Measurements from ENCODE around the gene CCDC15. TPM values are rescaled to one million over a fixed set of nuclear protein-coding genes. Genes with fewer than 3 reads are reported as not detected.

CCDC15 gene
- total and polyA plus RNA-seq, 2 experiments from 2014 or later = 2.9 to 3.3 TPM

DNA sequence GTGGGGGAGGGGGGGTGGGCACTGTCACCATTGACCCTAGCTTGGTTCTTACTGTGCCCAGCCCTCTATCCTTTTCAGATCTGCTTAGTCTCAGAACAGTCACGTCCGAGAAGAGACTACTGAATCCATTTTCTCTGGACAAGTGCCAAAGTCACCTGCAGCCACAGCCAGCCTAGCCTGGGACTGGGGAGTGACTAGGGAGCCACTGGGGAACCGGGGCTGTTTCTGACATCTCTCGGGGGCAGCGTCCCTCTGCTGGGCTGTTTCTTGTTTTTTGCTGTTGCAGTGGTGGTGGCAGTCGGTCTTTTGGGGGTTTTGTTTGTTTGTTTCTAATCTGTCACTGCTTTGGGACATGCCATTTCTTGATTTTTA is 117.8 kb downstream of the CCDC15 start (continued):
- TF ChIP-seq, protein P1, sequence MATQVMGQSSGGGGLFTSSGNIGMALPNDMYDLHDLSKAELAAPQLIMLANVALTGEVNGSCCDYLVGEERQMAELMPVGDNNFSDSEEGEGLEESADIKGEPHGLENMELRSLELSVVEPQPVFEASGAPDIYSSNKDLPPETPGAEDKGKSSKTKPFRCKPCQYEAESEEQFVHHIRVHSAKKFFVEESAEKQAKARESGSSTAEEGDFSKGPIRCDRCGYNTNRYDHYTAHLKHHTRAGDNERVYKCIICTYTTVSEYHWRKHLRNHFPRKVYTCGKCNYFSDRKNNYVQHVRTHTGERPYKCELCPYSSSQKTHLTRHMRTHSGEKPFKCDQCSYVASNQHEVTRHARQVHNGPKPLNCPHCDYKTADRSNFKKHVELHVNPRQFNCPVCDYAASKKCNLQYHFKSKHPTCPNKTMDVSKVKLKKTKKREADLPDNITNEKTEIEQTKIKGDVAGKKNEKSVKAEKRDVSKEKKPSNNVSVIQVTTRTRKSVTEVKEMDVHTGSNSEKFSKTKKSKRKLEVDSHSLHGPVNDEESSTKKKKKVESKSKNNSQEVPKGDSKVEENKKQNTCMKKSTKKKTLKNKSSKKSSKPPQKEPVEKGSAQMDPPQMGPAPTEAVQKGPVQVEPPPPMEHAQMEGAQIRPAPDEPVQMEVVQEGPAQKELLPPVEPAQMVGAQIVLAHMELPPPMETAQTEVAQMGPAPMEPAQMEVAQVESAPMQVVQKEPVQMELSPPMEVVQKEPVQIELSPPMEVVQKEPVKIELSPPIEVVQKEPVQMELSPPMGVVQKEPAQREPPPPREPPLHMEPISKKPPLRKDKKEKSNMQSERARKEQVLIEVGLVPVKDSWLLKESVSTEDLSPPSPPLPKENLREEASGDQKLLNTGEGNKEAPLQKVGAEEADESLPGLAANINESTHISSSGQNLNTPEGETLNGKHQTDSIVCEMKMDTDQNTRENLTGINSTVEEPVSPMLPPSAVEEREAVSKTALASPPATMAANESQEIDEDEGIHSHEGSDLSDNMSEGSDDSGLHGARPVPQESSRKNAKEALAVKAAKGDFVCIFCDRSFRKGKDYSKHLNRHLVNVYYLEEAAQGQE (IDR thresholded peaks at IDR 0.05; ENCODE audit: unreplicated experiment) = no peak
- no peak for TF ChIP-seq POLR2AphosphoS5 (IDR thresholded peaks at IDR 0.05; ENCODE audit: low read depth)
- TF ChIP-seq, protein P2, sequence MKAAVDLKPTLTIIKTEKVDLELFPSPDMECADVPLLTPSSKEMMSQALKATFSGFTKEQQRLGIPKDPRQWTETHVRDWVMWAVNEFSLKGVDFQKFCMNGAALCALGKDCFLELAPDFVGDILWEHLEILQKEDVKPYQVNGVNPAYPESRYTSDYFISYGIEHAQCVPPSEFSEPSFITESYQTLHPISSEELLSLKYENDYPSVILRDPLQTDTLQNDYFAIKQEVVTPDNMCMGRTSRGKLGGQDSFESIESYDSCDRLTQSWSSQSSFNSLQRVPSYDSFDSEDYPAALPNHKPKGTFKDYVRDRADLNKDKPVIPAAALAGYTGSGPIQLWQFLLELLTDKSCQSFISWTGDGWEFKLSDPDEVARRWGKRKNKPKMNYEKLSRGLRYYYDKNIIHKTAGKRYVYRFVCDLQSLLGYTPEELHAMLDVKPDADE (IDR thresholded peaks at IDR 0.05) = no peak
- TF ChIP-seq JUNB (IDR thresholded peaks at IDR 0.05; ENCODE audit: unreplicated experiment) = no peak
- TF ChIP-seq, protein P3, sequence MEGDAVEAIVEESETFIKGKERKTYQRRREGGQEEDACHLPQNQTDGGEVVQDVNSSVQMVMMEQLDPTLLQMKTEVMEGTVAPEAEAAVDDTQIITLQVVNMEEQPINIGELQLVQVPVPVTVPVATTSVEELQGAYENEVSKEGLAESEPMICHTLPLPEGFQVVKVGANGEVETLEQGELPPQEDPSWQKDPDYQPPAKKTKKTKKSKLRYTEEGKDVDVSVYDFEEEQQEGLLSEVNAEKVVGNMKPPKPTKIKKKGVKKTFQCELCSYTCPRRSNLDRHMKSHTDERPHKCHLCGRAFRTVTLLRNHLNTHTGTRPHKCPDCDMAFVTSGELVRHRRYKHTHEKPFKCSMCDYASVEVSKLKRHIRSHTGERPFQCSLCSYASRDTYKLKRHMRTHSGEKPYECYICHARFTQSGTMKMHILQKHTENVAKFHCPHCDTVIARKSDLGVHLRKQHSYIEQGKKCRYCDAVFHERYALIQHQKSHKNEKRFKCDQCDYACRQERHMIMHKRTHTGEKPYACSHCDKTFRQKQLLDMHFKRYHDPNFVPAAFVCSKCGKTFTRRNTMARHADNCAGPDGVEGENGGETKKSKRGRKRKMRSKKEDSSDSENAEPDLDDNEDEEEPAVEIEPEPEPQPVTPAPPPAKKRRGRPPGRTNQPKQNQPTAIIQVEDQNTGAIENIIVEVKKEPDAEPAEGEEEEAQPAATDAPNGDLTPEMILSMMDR (conservative IDR thresholded peaks at IDR 0.05; ENCODE audit: low read depth in 2 of 2) = no peak
- no peak for TF ChIP-seq STAT1 (IDR thresholded peaks at IDR 0.05; ENCODE audit: unreplicated experiment)

DNA sequence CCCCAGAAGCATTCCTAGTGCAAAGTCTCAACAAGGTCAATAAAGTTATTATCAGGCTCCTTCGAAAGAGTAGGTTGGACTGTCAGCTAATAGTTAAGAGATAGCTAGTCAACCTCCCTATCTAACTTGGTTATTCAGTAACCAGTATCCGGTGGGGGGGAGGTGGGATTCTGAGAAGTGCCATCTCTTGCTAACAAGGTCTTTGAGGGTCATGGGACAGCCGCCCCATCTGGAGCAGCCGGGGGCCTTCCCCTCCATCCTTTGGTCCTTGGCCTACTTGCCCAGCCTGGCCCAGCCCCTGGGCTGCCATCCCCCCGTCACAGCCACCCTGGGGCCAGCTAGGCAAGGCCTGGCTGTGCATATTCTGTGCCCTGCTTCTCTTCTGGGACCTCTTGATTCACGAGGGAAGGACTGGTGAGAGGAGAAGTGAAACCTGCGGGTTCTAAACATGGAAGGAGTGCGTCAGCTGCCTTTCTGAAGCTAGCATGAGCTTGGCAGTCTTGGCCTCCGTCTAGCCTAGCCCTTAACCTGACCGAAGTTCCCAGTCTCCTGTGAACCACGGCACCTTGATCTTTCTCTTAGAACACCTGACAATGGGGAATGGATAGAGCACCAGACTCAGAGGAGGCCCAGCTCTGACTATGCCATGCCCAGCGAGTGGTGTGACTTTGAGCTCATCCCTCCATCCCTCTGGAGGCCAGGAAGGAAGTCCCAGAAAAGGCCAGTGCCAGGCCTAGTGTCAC is 118.4 kb downstream of the CCDC15 start:
- no peaks in the 10 kb centered on the region for H3K9me3 Mint-ChIP-seq
- no peaks in the 10 kb centered on the region for H3F3A ChIP-seq (replicated peaks; ENCODE audit: low read depth)
- ATAC-seq (no peak), DNase-seq (ENCODE audit: low spot score) (no peak)
- H3K36me3 Mint-ChIP-seq (ENCODE audit: low read depth) = no peaks in the 10 kb centered on the region
- no peaks in the 10 kb centered on the region for H4K20me1 ChIP-seq (replicated peaks; ENCODE audit: insufficient read depth)
- peaks cover 16% of the 10 kb centered on the region for H3K27me3 Mint-ChIP-seq (ENCODE audit: insufficient read depth, low read depth, poor library complexity)
- H3K9me2 ChIP-seq (ENCODE audit: insufficient read depth) = no peaks in the 10 kb centered on the region
- no peak overlapping the region for H3K4me3 ChIP-seq
- no peak overlapping the region for H3K4me2 ChIP-seq
- no peak overlapping the region for H3K4me3 Mint-ChIP-seq
- no peak overlapping the region for H3K27ac ChIP-seq (ENCODE audit: low read depth)
- no peak overlapping the region for H2AFZ ChIP-seq
- no peaks in the 10 kb centered on the region for H3K79me2 ChIP-seq (replicated peaks; ENCODE audit: insufficient read depth)
- no peaks in the 10 kb centered on the region for H3K27me3 ChIP-seq (ENCODE audit: insufficient read depth)
- no peak overlapping the region for H3K27ac Mint-ChIP-seq
- H3K36me3 ChIP-seq (ENCODE audit: insufficient read depth) = no peaks in the 10 kb centered on the region
- no peaks in the 10 kb centered on the region for H3K4me1 ChIP-seq (ENCODE audit: insufficient read depth)
- peaks cover 21% of the 10 kb centered on the region for H3K4me1 Mint-ChIP-seq
- TF ChIP-seq, protein P1 (IDR thresholded peaks at IDR 0.05; ENCODE audit: unreplicated experiment) = no peak
- TF ChIP-seq NANOG (IDR thresholded peaks at IDR 0.05; ENCODE audit: borderline replicate concordance) (no peak), STAT1 (IDR thresholded peaks at IDR 0.05; ENCODE audit: unreplicated experiment) (no peak)
- TF ChIP-seq, protein P3 (conservative IDR thresholded peaks at IDR 0.05; ENCODE audit: low read depth in 2 of 2) = no peak
